ENCODE data around the gene COL13A1. TPM values are rescaled to one million over a fixed set of nuclear protein-coding genes. Genes with fewer than 3 reads are reported as not detected.

COL13A1 gene
- total and polyA plus RNA-seq, 2 donors: 0.19 to 0.96 TPM

- Histone ChIP-seq H3K27ac (ENCODE audit: low read depth in 1 of 2, low read length in 1 of 2) (no peak overlapping the region), H3K4me1 (ENCODE audit: control insufficient read depth in 2 of 2, insufficient read depth in 2 of 2, low read length in 2 of 2) (no peaks in the 10 kb centered on the region), H3K4me3 (ENCODE audit: low read length in 2 of 2) (no peak overlapping the region), H3K36me3 (ENCODE audit: control insufficient read depth in 2 of 2, insufficient read depth in 2 of 2, low read length in 1 of 2) (no peaks in the 10 kb centered on the region), H3K9me3 (ENCODE audit: control insufficient read depth in 2 of 2, insufficient read depth in 1 of 2, low read length in 1 of 2) (no peaks in the 10 kb centered on the region), H3K27me3 (ENCODE audit: control insufficient read depth in 2 of 2, insufficient read depth in 1 of 2, low read length in 1 of 2) (peaks cover 0 to 2% of the 10 kb centered on the region in 2 donors)
- 93% methylated on average over 2 of the region's 2 CpGs for WGBS
- DNase-seq (ENCODE audit: low read depth in 6 of 9, low spot score in 9 of 9): no peak
These were observed 133.1 kb downstream of the COL13A1 start for GRCh38 chr10:69934768-69935167.

- Histone ChIP-seq H3K27ac (ENCODE audit: low read depth in 1 of 2, low read length in 1 of 2) (no peak overlapping the region), H3K4me3 (ENCODE audit: low read length in 2 of 2) (no peak overlapping the region), H3K27me3 (ENCODE audit: control insufficient read depth in 2 of 2, insufficient read depth in 1 of 2, low read length in 1 of 2) (peaks cover 0 to 2% of the 10 kb centered on the region in 2 donors), H3K9me3 (ENCODE audit: control insufficient read depth in 2 of 2, insufficient read depth in 1 of 2, low read length in 1 of 2) (peaks cover 0 to 8% of the 10 kb centered on the region in 2 donors), H3K4me1 (ENCODE audit: control insufficient read depth in 2 of 2, insufficient read depth in 2 of 2, low read length in 2 of 2) (no peaks in the 10 kb centered on the region), H3K36me3 (ENCODE audit: control insufficient read depth in 2 of 2, insufficient read depth in 2 of 2, low read length in 1 of 2) (no peaks in the 10 kb centered on the region)
- 63% methylated on average over 3 of the region's 3 CpGs for WGBS
- no peak for DNase-seq (ENCODE audit: low read depth in 6 of 9, low spot score in 9 of 9)
These were observed 134.4 kb downstream of the COL13A1 start for GRCh38 chr10:69936091-69936490.

GRCh38 chr10:69938541-69938991 is 136.9 kb downstream of the COL13A1 start:
- Histone ChIP-seq H3K4me1 (ENCODE audit: control insufficient read depth in 2 of 2, insufficient read depth in 2 of 2, low read length in 2 of 2) (no peaks in the 10 kb centered on the region), H3K27me3 (ENCODE audit: control insufficient read depth in 2 of 2, insufficient read depth in 1 of 2, low read length in 1 of 2) (peaks cover 0 to 2% of the 10 kb centered on the region in 2 donors), H3K4me3 (ENCODE audit: low read length in 2 of 2) (no peak overlapping the region), H3K36me3 (ENCODE audit: control insufficient read depth in 2 of 2, insufficient read depth in 2 of 2, low read length in 1 of 2) (no peaks in the 10 kb centered on the region), H3K9me3 (ENCODE audit: control insufficient read depth in 2 of 2, insufficient read depth in 1 of 2, low read length in 1 of 2) (peaks cover 0 to 12% of the 10 kb centered on the region in 2 donors), H3K27ac (ENCODE audit: low read depth in 1 of 2, low read length in 1 of 2) (no peak overlapping the region)
- WGBS: 72% methylated on average over 5 of the region's 5 CpGs
- no peak for DNase-seq (ENCODE audit: low read depth in 6 of 9, low spot score in 9 of 9)

GRCh38 chr10:69939061-69939460 is 137.4 kb downstream of the COL13A1 start:
- no peak overlapping the region for H3K27ac ChIP-seq (ENCODE audit: low read depth in 1 of 2, low read length in 1 of 2)
- no peaks in the 10 kb centered on the region for H3K4me1 ChIP-seq (ENCODE audit: control insufficient read depth in 2 of 2, insufficient read depth in 2 of 2, low read length in 2 of 2)
- H3K9me3 ChIP-seq (ENCODE audit: control insufficient read depth in 2 of 2, insufficient read depth in 1 of 2, low read length in 1 of 2): peaks cover 0 to 12% of the 10 kb centered on the region in 2 donors
- no peaks in the 10 kb centered on the region for H3K36me3 ChIP-seq (ENCODE audit: control insufficient read depth in 2 of 2, insufficient read depth in 2 of 2, low read length in 1 of 2)
- WGBS: 89% methylated on average over 3 of the region's 3 CpGs
- DNase-seq (ENCODE audit: low read depth in 6 of 9, low spot score in 9 of 9): no peak
- H3K27me3 ChIP-seq (ENCODE audit: control insufficient read depth in 2 of 2, insufficient read depth in 1 of 2, low read length in 1 of 2): peaks cover 0 to 2% of the 10 kb centered on the region in 2 donors
- no peak overlapping the region for H3K4me3 ChIP-seq (ENCODE audit: low read length in 2 of 2)

- Histone ChIP-seq H3K9me3 (ENCODE audit: control insufficient read depth in 2 of 2, insufficient read depth in 1 of 2, low read length in 1 of 2) (peaks cover 0 to 12% of the 10 kb centered on the region in 2 donors), H3K4me1 (ENCODE audit: control insufficient read depth in 2 of 2, insufficient read depth in 2 of 2, low read length in 2 of 2) (no peaks in the 10 kb centered on the region), H3K27me3 (ENCODE audit: control insufficient read depth in 2 of 2, insufficient read depth in 1 of 2, low read length in 1 of 2) (peaks cover 0 to 2% of the 10 kb centered on the region in 2 donors), H3K36me3 (ENCODE audit: control insufficient read depth in 2 of 2, insufficient read depth in 2 of 2, low read length in 1 of 2) (no peaks in the 10 kb centered on the region), H3K27ac (ENCODE audit: low read depth in 1 of 2, low read length in 1 of 2) (no peak overlapping the region), H3K4me3 (ENCODE audit: low read length in 2 of 2) (no peak overlapping the region)
- 93% methylated on average over 4 of the region's 4 CpGs for WGBS
- no peak for DNase-seq (ENCODE audit: low read depth in 6 of 9, low spot score in 9 of 9)
These were observed 137.8 kb downstream of the COL13A1 start for GRCh38 chr10:69939481-69939880.

- H3K4me1 ChIP-seq (ENCODE audit: control insufficient read depth in 2 of 2, insufficient read depth in 2 of 2, low read length in 2 of 2): no peaks in the 10 kb centered on the region
- whole genome bisulfite sequencing: 95% methylated on average over 11 of the region's 11 CpGs
- peaks cover 0 to 12% of the 10 kb centered on the region in 2 donors for H3K9me3 ChIP-seq (ENCODE audit: control insufficient read depth in 2 of 2, insufficient read depth in 1 of 2, low read length in 1 of 2)
- no peaks in the 10 kb centered on the region for H3K36me3 ChIP-seq (ENCODE audit: control insufficient read depth in 2 of 2, insufficient read depth in 2 of 2, low read length in 1 of 2)
- DNase-seq (ENCODE audit: low read depth in 6 of 9, low spot score in 9 of 9): no peak
- peaks cover 0 to 2% of the 10 kb centered on the region in 2 donors for H3K27me3 ChIP-seq (ENCODE audit: control insufficient read depth in 2 of 2, insufficient read depth in 1 of 2, low read length in 1 of 2)
- no peak overlapping the region for H3K4me3 ChIP-seq (ENCODE audit: low read length in 2 of 2)
- no peak overlapping the region for H3K27ac ChIP-seq (ENCODE audit: low read depth in 1 of 2, low read length in 1 of 2)
These were observed 140.0 kb downstream of the COL13A1 start for GRCh38 chr10:69941730-69942129.

- no peak overlapping the region for H3K27ac ChIP-seq (ENCODE audit: low read depth in 1 of 2, low read length in 1 of 2)
- H3K4me1 ChIP-seq (ENCODE audit: control insufficient read depth in 2 of 2, insufficient read depth in 2 of 2, low read length in 2 of 2): no peaks in the 10 kb centered on the region
- H3K27me3 ChIP-seq (ENCODE audit: control insufficient read depth in 2 of 2, insufficient read depth in 1 of 2, low read length in 1 of 2): no peaks in the 10 kb centered on the region
- DNase-seq (ENCODE audit: low read depth in 6 of 9, low spot score in 9 of 9): no peak
- 95% methylated on average over 19 of the region's 19 CpGs for WGBS
- H3K4me3 ChIP-seq (ENCODE audit: low read length in 2 of 2): no peak overlapping the region
- H3K9me3 ChIP-seq (ENCODE audit: control insufficient read depth in 2 of 2, insufficient read depth in 1 of 2, low read length in 1 of 2): peaks cover 0 to 12% of the 10 kb centered on the region in 2 donors
- no peaks in the 10 kb centered on the region for H3K36me3 ChIP-seq (ENCODE audit: control insufficient read depth in 2 of 2, insufficient read depth in 2 of 2, low read length in 1 of 2)
These were observed 141.7 kb downstream of the COL13A1 start for GRCh38 chr10:69943292-69943820.

- DNase-seq (ENCODE audit: low read depth in 6 of 9, low spot score in 9 of 9): no peak
- H3K4me1 ChIP-seq (ENCODE audit: control insufficient read depth in 2 of 2, insufficient read depth in 2 of 2, low read length in 2 of 2): no peaks in the 10 kb centered on the region
- WGBS: 87% methylated on average over 10 of the region's 10 CpGs
- H3K27me3 ChIP-seq (ENCODE audit: control insufficient read depth in 2 of 2, insufficient read depth in 1 of 2, low read length in 1 of 2): no peaks in the 10 kb centered on the region
- no peak overlapping the region for H3K4me3 ChIP-seq (ENCODE audit: low read length in 2 of 2)
- H3K27ac ChIP-seq (ENCODE audit: low read depth in 1 of 2, low read length in 1 of 2): no peak overlapping the region
- no peaks in the 10 kb centered on the region for H3K36me3 ChIP-seq (ENCODE audit: control insufficient read depth in 2 of 2, insufficient read depth in 2 of 2, low read length in 1 of 2)
- peaks cover 0 to 12% of the 10 kb centered on the region in 2 donors for H3K9me3 ChIP-seq (ENCODE audit: control insufficient read depth in 2 of 2, insufficient read depth in 1 of 2, low read length in 1 of 2)
These were observed 143.1 kb downstream of the COL13A1 start for GRCh38 chr10:69944761-69945160.

- DNase-seq (ENCODE audit: low read depth in 6 of 9, low spot score in 9 of 9): no peak
- Histone ChIP-seq H3K36me3 (ENCODE audit: control insufficient read depth in 2 of 2, insufficient read depth in 2 of 2, low read length in 1 of 2) (no peaks in the 10 kb centered on the region), H3K4me3 (ENCODE audit: low read length in 2 of 2) (no peak overlapping the region), H3K4me1 (ENCODE audit: control insufficient read depth in 2 of 2, insufficient read depth in 2 of 2, low read length in 2 of 2) (peaks cover 0 to 2% of the 10 kb centered on the region in 2 donors), H3K27me3 (ENCODE audit: control insufficient read depth in 2 of 2, insufficient read depth in 1 of 2, low read length in 1 of 2) (no peaks in the 10 kb centered on the region), H3K27ac (ENCODE audit: low read depth in 1 of 2, low read length in 1 of 2) (no peak overlapping the region), H3K9me3 (ENCODE audit: control insufficient read depth in 2 of 2, insufficient read depth in 1 of 2, low read length in 1 of 2) (no peaks in the 10 kb centered on the region)
- 97% methylated on average over 4 of the region's 4 CpGs for WGBS
These were observed 146.6 kb downstream of the COL13A1 start for GRCh38 chr10:69948261-69948660.

Measured in thymus (tissue), 11 donors.